A549 (cell line): ENCODE results near the gene SUN2. TPM values are rescaled to one million over a fixed set of nuclear protein-coding genes. Genes with fewer than 3 reads are reported as not detected.

Experiments used
- ATAC-seq, 2 experiments: fragments of 200-7000 bp in 1 of 2; fragments of >200 bp in 1 of 2; cut with Nextera tagmentation in 1 of 2; cut with Tn5 transposase in 1 of 2; 3 replicates each; pipeline versions ENCODE4 v1.8.0 to v1.9.1; 2018 to 2020; ENCODE audit warnings: mild to moderate bottlenecking in 1 of 2, moderate library complexity in 1 of 2
- CTCF ChIA-PET: fragments of 300-600 bp; sonication (Branson Sonifier 250); formaldehyde crosslinking; extraction: SDS; loops from one replicate; lab custom pipeline; 2021; ENCODE audit warnings: antibody characterized with exemption, inconsistent platforms; lab: Yijun Ruan, JAX
- POLR2A ChIA-PET: fragments of 350-600 bp; formaldehyde crosslinking; extraction: SDS; loops from one replicate; lab custom pipeline; 2021; ENCODE audit warnings: antibody characterized with exemption, inconsistent platforms; lab: Yijun Ruan, JAX
- DNase-seq, 2 experiments: peaks; one replicate each; pipeline versions ENCODE4 v3.0.0 to v3.0.0-alpha.2; 2011 to 2016; ENCODE audit warnings: low read depth in 1 of 2, low spot score in 1 of 2
- FAIRE-seq: peaks from 2 replicates; lab custom pipeline; 2011; peaks lifted over from hg19 to GRCh38; lab: Jason Lieb, UNC
- H3K27ac ChIP-seq, 2 experiments: fragments of >200 bp; sonication (Bioruptor Twin); formaldehyde crosslinking; 3 replicates each; pipeline ENCODE4 v1.5.1; 2016 to 2017
- H3K4me1 ChIP-seq: fragments of >200 bp; sonication (Bioruptor Twin); formaldehyde crosslinking; 3 replicates; pipeline ENCODE4 v1.6.1; 2016
- H3K4me2 ChIP-seq: fragments of >200 bp; sonication (Bioruptor Twin); formaldehyde crosslinking; 3 replicates; pipeline ENCODE4 v1.6.1; 2016
- H3K4me3 ChIP-seq: fragments of >200 bp; sonication (Bioruptor Twin); formaldehyde crosslinking; 3 replicates; pipeline ENCODE4 v1.5.1; 2016
- H3K9me3 ChIP-seq: fragments of >200 bp; sonication (Bioruptor Twin); formaldehyde crosslinking; 3 replicates; pipeline ENCODE4 v1.6.1; 2016
- CHD2 ChIP-seq: fragments of 150-350 bp; IDR thresholded peaks from 2 replicates; pipeline ENCODE4 v1.6.1; 2014; ENCODE audit warnings: low read length; ENCODE audit not compliant: partially characterized antibody
- CHD4 ChIP-seq: fragments of 200-600 bp; sonication (generic); IDR thresholded peaks from 2 replicates; pipeline ENCODE4 v1.6.1; 2016; ENCODE audit warnings: antibody characterized with exemption, mild to moderate bottlenecking, borderline replicate concordance
- EHF ChIP-seq: fragments of 250-450 bp; sonication (Bioruptor Pico); IDR thresholded peaks from 2 replicates; pipeline ENCODE4 v1.5.0; 2020; ENCODE audit warnings: mild to moderate bottlenecking
- FOSL2 ChIP-seq, 2 experiments: fragments of 450-650 bp in 1 of 2; fragments of >200 bp in 1 of 2; sonication (Bioruptor Twin) in 1 of 2; formaldehyde crosslinking; IDR thresholded peaks; 2 replicates each; pipeline versions ENCODE4 v1.5.0 to v1.6.1; 2016 to 2020; ENCODE audit warnings: mild to moderate bottlenecking in 1 of 2, moderate library complexity in 1 of 2
- HOXB13 ChIP-seq: fragments of 250-450 bp; sonication (Bioruptor Pico); IDR thresholded peaks from 2 replicates; pipeline ENCODE4 v1.5.0; 2020; ENCODE audit warnings: low read depth, mild to moderate bottlenecking, moderate library complexity
- KDM1A ChIP-seq: fragments of 200-600 bp; sonication (generic); IDR thresholded peaks from 2 replicates; pipeline ENCODE4 v1.6.1; 2016; ENCODE audit warnings: low read depth, mild to moderate bottlenecking
- MAZ ChIP-seq: fragments of 150-350 bp; IDR thresholded peaks from 2 replicates; pipeline ENCODE4 v1.6.1; 2014; ENCODE audit warnings: antibody characterized with exemption, low read depth, low read length, borderline replicate concordance
- NR3C1 ChIP-seq: fragments of >200 bp; sonication (Bioruptor Twin); formaldehyde crosslinking; IDR thresholded peaks from 3 replicates; pipeline ENCODE4 v1.6.1; 2017
- PBX3 ChIP-seq: IDR thresholded peaks from 2 replicates; pipeline ENCODE4 v1.6.1; 2012
- RAD21 ChIP-seq, 2 experiments: fragments of >200 bp in 1 of 2; sonication (Bioruptor Twin) in 1 of 2; formaldehyde crosslinking in 1 of 2; IDR thresholded peaks in 1 of 2; conservative IDR thresholded peaks in 1 of 2; 2 replicates in 1 of 2; 3 replicates in 1 of 2; pipeline ENCODE4 v1.6.1; 2012 to 2018; ENCODE audit warnings: inconsistent platforms in 1 of 2
- REST ChIP-seq: fragments of 200-600 bp; sonication (generic); IDR thresholded peaks from 2 replicates; pipeline ENCODE4 v1.6.1; 2016; ENCODE audit warnings: antibody characterized with exemption, mild to moderate bottlenecking, moderate library complexity
- SMC3 ChIP-seq: fragments of >200 bp; sonication (Bioruptor Twin); formaldehyde crosslinking; IDR thresholded peaks from 3 replicates; pipeline ENCODE4 v1.6.1; 2018; ENCODE audit warnings: inconsistent platforms
- USF2 ChIP-seq: fragments of 450-650 bp; IDR thresholded peaks from 2 replicates; pipeline ENCODE4 v1.6.1; 2014; ENCODE audit warnings: antibody characterized with exemption
- ZC3H11A ChIP-seq: fragments of 450-650 bp; IDR thresholded peaks from 2 replicates; pipeline ENCODE4 v1.6.1; 2014; ENCODE audit warnings: antibody characterized with exemption, mild to moderate bottlenecking
- WGBS: methylation state at CpG from one replicate; pipeline ENCODE4 v1.1.6; 2017; ENCODE audit errors: missing lambda C conversion rate; 5-methylcytosine and 5-hydroxymethylcytosine counted together
- polyA plus RNA-seq, 4 experiments: library from polyadenylated mRNA; depleted of rRNA in 3 of 4; stranded (reverse); fragments of >200 nt; fragmentation: RNase III in 1 of 4; extraction: RNeasy Plus Mini Kit Qiagen cat#74134 plus additional on column Dnase treatment in 1 of 4; gene quantifications; 2 replicates in 3 of 4; 3 replicates in 1 of 4; pipeline ENCODE4 v1.2.3, GENCODE V29; 2011 to 2017
- TF ChIP-seq, protein P1 (sequence below): fragments of >200 bp; sonication (Bioruptor Twin); formaldehyde crosslinking; IDR thresholded peaks from 2 replicates; pipeline ENCODE4 v1.6.1; 2016
- TF ChIP-seq, protein P2 (sequence below): fragments of >200 bp; sonication (Bioruptor Twin); formaldehyde crosslinking; IDR thresholded peaks from 3 replicates; pipeline ENCODE4 v1.5.1; 2016
- TF ChIP-seq, protein P3 (sequence below): IDR thresholded peaks from 2 replicates; pipeline ENCODE4 v1.6.1; 2012; ENCODE audit warnings: low read depth, borderline replicate concordance

SUN2 gene
- polyA plus RNA-seq, 2 of the 4 experiments (the other 2 are of a cell fraction) = 12.6 to 24.0 TPM

GRCh38 chr22:38731703-38732161 lies 24.1 kb downstream of the SUN2 start:
- FAIRE-seq (no peak), ATAC-seq (no peak), DNase-seq (no peak)
- TF ChIP-seq EHF (CRISPR knock-in tag) (no peak), USF2 (no peak), MAZ (no peak), PBX3 (no peak), CHD4 (no peak), HOXB13 (no peak), REST (no peak), RAD21 (conservative IDR thresholded peaks at IDR 0.05 in 1 of 2, IDR thresholded peaks at IDR 0.05 in 1 of 2) (no peak), NR3C1 (no peak), SMC3 (no peak), CHD2 (no peak), KDM1A (no peak), ZC3H11A (no peak), FOSL2 (IDR thresholded peaks at IDR 0.05) (no peak), FOSL2 (CRISPR knock-in tag; IDR thresholded peaks at IDR 0.05) (no peak)
- TF ChIP-seq, protein P1, sequence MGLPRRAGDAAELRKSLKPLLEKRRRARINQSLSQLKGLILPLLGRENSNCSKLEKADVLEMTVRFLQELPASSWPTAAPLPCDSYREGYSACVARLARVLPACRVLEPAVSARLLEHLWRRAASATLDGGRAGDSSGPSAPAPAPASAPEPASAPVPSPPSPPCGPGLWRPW = no peak
- TF ChIP-seq, protein P2, sequence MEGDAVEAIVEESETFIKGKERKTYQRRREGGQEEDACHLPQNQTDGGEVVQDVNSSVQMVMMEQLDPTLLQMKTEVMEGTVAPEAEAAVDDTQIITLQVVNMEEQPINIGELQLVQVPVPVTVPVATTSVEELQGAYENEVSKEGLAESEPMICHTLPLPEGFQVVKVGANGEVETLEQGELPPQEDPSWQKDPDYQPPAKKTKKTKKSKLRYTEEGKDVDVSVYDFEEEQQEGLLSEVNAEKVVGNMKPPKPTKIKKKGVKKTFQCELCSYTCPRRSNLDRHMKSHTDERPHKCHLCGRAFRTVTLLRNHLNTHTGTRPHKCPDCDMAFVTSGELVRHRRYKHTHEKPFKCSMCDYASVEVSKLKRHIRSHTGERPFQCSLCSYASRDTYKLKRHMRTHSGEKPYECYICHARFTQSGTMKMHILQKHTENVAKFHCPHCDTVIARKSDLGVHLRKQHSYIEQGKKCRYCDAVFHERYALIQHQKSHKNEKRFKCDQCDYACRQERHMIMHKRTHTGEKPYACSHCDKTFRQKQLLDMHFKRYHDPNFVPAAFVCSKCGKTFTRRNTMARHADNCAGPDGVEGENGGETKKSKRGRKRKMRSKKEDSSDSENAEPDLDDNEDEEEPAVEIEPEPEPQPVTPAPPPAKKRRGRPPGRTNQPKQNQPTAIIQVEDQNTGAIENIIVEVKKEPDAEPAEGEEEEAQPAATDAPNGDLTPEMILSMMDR = no peak
- TF ChIP-seq, protein P3, sequence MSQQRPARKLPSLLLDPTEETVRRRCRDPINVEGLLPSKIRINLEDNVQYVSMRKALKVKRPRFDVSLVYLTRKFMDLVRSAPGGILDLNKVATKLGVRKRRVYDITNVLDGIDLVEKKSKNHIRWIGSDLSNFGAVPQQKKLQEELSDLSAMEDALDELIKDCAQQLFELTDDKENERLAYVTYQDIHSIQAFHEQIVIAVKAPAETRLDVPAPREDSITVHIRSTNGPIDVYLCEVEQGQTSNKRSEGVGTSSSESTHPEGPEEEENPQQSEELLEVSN = no peak
- no peaks in the 10 kb centered on the region for H3K4me1 ChIP-seq
- WGBS = 96% methylated on average over 6 of the region's 6 CpGs
- no peak overlapping the region for H3K4me2 ChIP-seq
- ChIA-PET CTCF (interaction anchor here (0.5 to 7.4 kb wide), 11 partner anchors 8 to 885 kb away, joined by 3 to 69 read pairs (median 4); partner anchors contain the start of gene SUN2), POLR2A (no interaction called here)
- no peaks in the 10 kb centered on the region for H3K9me3 ChIP-seq
- H3K4me3 ChIP-seq = no peak overlapping the region
- H3K27ac ChIP-seq = no peak overlapping the region
